ENCODE data around the gene NCK2. TPM values are rescaled to one million over a fixed set of nuclear protein-coding genes. Genes with fewer than 3 reads are reported as not detected.
A peak's percentile ranks its signal among the peaks of the same experiment; 100 is the strongest.

NCK2 gene
- polyA plus RNA-seq, 1 experiment = 20.5 TPM

- DNase-seq (ENCODE audit: low read depth, low spot score) = no peak
- TF ChIP-seq CTCF (IDR thresholded peaks at IDR 0.05; ENCODE audit: low read depth, low read length) = no peak
- Histone ChIP-seq H3K9me3 (ENCODE audit: control insufficient read depth, insufficient read depth, low read length) (0 out of 2 replicates have a peak, but pooled peaks cover 4% of the 10 kb centered on the region), H3K27ac (ENCODE audit: low read depth, low read length) (no peak overlapping the region), H3K4me3 (ENCODE audit: low read depth, low read length) (peak overlapping the region; percentile 73), H3K27me3 (ENCODE audit: control insufficient read depth, insufficient read depth, low read length) (no peaks in the 10 kb centered on the region)
- ChIA-PET CTCF (interaction anchor here (0.5 to 1.0 kb wide), 2 partner anchors 225 to 508 kb away, joined by 3 to 5 read pairs; no protein-coding TSS in a partner anchor), POLR2A (no interaction called here)
Measured at GRCh38 chr2:105746177-105747080, 1.7 kb downstream of the NCK2 start.

GRCh38 chr2:105747254-105747894, 2.7 kb downstream of the NCK2 start:
- POLR2A ChIA-PET = no interaction called here
- Histone ChIP-seq H3K9me3 (ENCODE audit: control insufficient read depth, insufficient read depth, low read length) (0 out of 2 replicates have a peak, but pooled peaks cover 4% of the 10 kb centered on the region), H3K4me3 (ENCODE audit: low read depth, low read length) (no peak overlapping the region), H3K27me3 (ENCODE audit: control insufficient read depth, insufficient read depth, low read length) (no peaks in the 10 kb centered on the region), H3K27ac (ENCODE audit: low read depth, low read length) (no peak overlapping the region)
- no peak for DNase-seq (ENCODE audit: low read depth, low spot score)
- TF ChIP-seq CTCF (IDR thresholded peaks at IDR 0.05; ENCODE audit: low read depth, low read length) = no peak
- CTCF ChIA-PET = interaction anchor here (0.5 kb wide), 2 partner anchors 226 to 382 kb away, joined by 3 read pairs; no protein-coding TSS in a partner anchor

- H3K9me3 ChIP-seq (ENCODE audit: control insufficient read depth, insufficient read depth, low read length) = 0 out of 2 replicates have a peak, but pooled peaks cover 4% of the 10 kb centered on the region
- no peak for TF ChIP-seq CTCF (IDR thresholded peaks at IDR 0.05; ENCODE audit: low read depth, low read length)
- DNase-seq (ENCODE audit: low read depth, low spot score) = no peak
- no peaks in the 10 kb centered on the region for H3K27me3 ChIP-seq (ENCODE audit: control insufficient read depth, insufficient read depth, low read length)
- H3K4me3 ChIP-seq (ENCODE audit: low read depth, low read length) = no peak overlapping the region
- CTCF ChIA-PET = no interaction called here
- no peak overlapping the region for H3K27ac ChIP-seq (ENCODE audit: low read depth, low read length)
- POLR2A ChIA-PET = no interaction called here
Measured at GRCh38 chr2:105747991-105748390, 3.3 kb downstream of the NCK2 start.

- TF ChIP-seq CTCF (IDR thresholded peaks at IDR 0.05; ENCODE audit: low read depth, low read length) = no peak
- Histone ChIP-seq H3K27ac (ENCODE audit: low read depth, low read length) (no peak overlapping the region), H3K27me3 (ENCODE audit: control insufficient read depth, insufficient read depth, low read length) (no peaks in the 10 kb centered on the region), H3K4me3 (ENCODE audit: low read depth, low read length) (no peak overlapping the region), H3K9me3 (ENCODE audit: control insufficient read depth, insufficient read depth, low read length) (0 out of 2 replicates have a peak, but pooled peaks cover 4% of the 10 kb centered on the region)
- CTCF ChIA-PET = no interaction called here
- DNase-seq (ENCODE audit: low read depth, low spot score) = no peak
- POLR2A ChIA-PET = no interaction called here
Measured at GRCh38 chr2:105748566-105748965, 3.9 kb downstream of the NCK2 start.
